ENCODE results near the gene ALDH3A1. TPM values are rescaled to one million over a fixed set of nuclear protein-coding genes. Genes with fewer than 3 reads are reported as not detected.

The ALDH3A1 gene
- total and polyA plus RNA-seq, 9 of the 15 experiments (the other 6 are each of a cell fraction or from before 2014, with no cell fraction given) = not detected

DNA sequence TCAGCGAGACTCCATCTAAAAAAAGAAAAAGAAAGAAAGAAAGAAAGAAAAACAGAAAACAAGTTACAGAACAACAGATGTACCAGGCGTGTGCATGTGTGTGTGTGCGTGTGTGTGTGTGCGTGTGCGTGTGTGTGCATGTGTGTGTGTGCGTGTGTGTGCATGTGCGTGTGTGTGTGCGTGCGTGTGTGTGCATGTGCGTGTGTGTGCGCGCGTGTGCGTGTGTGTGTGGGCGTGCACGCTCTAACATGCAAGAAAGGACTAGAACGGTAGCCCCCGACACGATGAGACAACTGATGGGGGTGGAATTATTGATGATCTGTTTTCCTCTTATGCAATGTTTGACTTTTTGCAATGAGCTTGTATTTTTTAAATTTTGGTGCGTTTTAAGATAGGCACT is 1.6 kb downstream of the ALDH3A1 start:
- no peaks in the 10 kb centered on the region for H4K20me1 ChIP-seq (replicated peaks; ENCODE audit: control insufficient read depth, insufficient read depth, low read length)
- H3K9ac ChIP-seq (ENCODE audit: insufficient read depth in 1 of 2, low read depth in 2 of 2, low read length in 2 of 2) = no peak overlapping the region
- H3K36me3 ChIP-seq (ENCODE audit: control insufficient read depth, insufficient read depth, low read length) = no peaks in the 10 kb centered on the region
- in situ Hi-C loops (cut with MboI) = no loop called here
- H3K27ac ChIP-seq (ENCODE audit: extremely low read depth, low read depth, low read length) = no peak overlapping the region
- 11% methylated on average over 8 of the region's 20 CpGs for WGBS (ENCODE audit: insufficient coverage, low coverage, missing lambda C conversion rate)
- TF ChIP-seq GATAD2B (IDR thresholded peaks at IDR 0.05; ENCODE audit: borderline replicate concordance) (no peak), ZC3H4 (CRISPR knock-in tag; IDR thresholded peaks at IDR 0.05; ENCODE audit: borderline replicate concordance) (no peak), DPF2 (IDR thresholded peaks at IDR 0.05) (no peak), RBM17 (IDR thresholded peaks at IDR 0.05; ENCODE audit: borderline replicate concordance, low read depth, low read length) (no peak), MYBL2 (IDR thresholded peaks at IDR 0.05; ENCODE audit: low read depth) (no peak), MYBL2 (CRISPR knock-in tag; IDR thresholded peaks at IDR 0.05; ENCODE audit: borderline replicate concordance) (no peak)
- H2AFZ ChIP-seq (ENCODE audit: low read depth, low read length) = no peak overlapping the region
- ATAC-seq (no peak), DNase-seq (ENCODE audit: extremely low read depth in 1 of 4, low spot score in 3 of 4) (no peak), FAIRE-seq (no peak)
- H3K4me2 ChIP-seq (ENCODE audit: insufficient read depth, low read length) = no peak overlapping the region
- BruUV-seq (replicated peaks) = no TSS peak
- H3K4me3 ChIP-seq = no peak overlapping the region
- peaks cover 0 to 5% of the 10 kb centered on the region in 2 experiments; a peak in 1 of 5 replicates for H3K4me1 ChIP-seq (replicated peaks in 1 of 2; ENCODE audit: control insufficient read depth in 2 of 2, insufficient read depth in 2 of 2, low read length in 2 of 2)
- H3K9me1 ChIP-seq (ENCODE audit: control insufficient read depth, insufficient read depth, low read length) = no peaks in the 10 kb centered on the region
- POLR2A ChIA-PET = no interaction called here
- peaks cover 7 to 47% of the 10 kb centered on the region in 2 experiments; a peak in 4 of 5 replicates for H3K27me3 ChIP-seq (ENCODE audit: control insufficient read depth in 2 of 2, insufficient read depth in 2 of 2, low read length in 2 of 2)
- no peaks in the 10 kb centered on the region for H3K9me3 ChIP-seq (replicated peaks; ENCODE audit: control insufficient read depth, insufficient read depth, low read depth, low read length)
- CTCF ChIA-PET (ENCODE audit: low intra/inter-chr PET ratio) = no interaction called here
- intact Hi-C loops (cut with micrococcal nuclease) = no loop called here
- no peaks in the 10 kb centered on the region for H3K79me2 ChIP-seq (ENCODE audit: control insufficient read depth, insufficient read depth, low read length)

All from K562 (cell line).